H1 (cell line): ENCODE measurements around the gene MACC1. TPM values are rescaled to one million over a fixed set of nuclear protein-coding genes. Genes with fewer than 3 reads are reported as not detected.

Experiments
- NANOG ChIP-seq: IDR thresholded peaks from 2 replicates; pipeline ENCODE4 v1.6.1; 2011; ENCODE audit warnings: low read length, low read depth, mild to moderate bottlenecking, inconsistent platforms; ENCODE audit not compliant: insufficient read depth, poor library complexity, severe bottlenecking
- polyA plus RNA-seq, 7 experiments: library from polyadenylated mRNA; depleted of rRNA in 3 of 7; stranded (reverse) in 5 of 7; unstranded in 2 of 7; fragments of >200 nt in 5 of 7; fragments of 200-250 nt in 2 of 7; gene quantifications; 1 replicate in 5 of 7; 2 replicates in 1 of 7; 4 replicates in 1 of 7; pipeline versions ENCODE4 v1.2.1 to v1.2.3, GENCODE V29; 2011 to 2013; ENCODE audit warnings: missing spikeins in 2 of 7, mixed read lengths in 2 of 7
- total RNA-seq: library from RNA; stranded (reverse); fragmentation: NEBNext Ultra II Directional; extraction: Animal tissue kit (Norgen Biotek cat#: 25700); gene quantifications from 2 replicates; pipeline ENCODE4 v1.2.1, GENCODE V29; 2021

Gene MACC1
- total and polyA plus RNA-seq, 2 of the 8 experiments (the other 6 are each of a cell fraction or from before 2014, with no cell fraction given): 2.0 to 17.2 TPM

- no peak for TF ChIP-seq NANOG
- TF ChIP-seq, all 59 proteins: peak for 0
These were observed 20.4 kb upstream of the MACC1 start (continued) for GRCh38 chr7:20237464-20238193.
